ENCODE measurements around the gene CYB561A3. TPM values are rescaled to one million over a fixed set of nuclear protein-coding genes. Genes with fewer than 3 reads are reported as not detected.

Gene CYB561A3
- total RNA-seq, 1 donor from 2014 or later = 33.8 TPM

GRCh38 chr11:61329871-61330270, 31.8 kb downstream of the CYB561A3 start:
- no peak for DNase-seq (ENCODE audit: low read depth, low spot score)

DNA sequence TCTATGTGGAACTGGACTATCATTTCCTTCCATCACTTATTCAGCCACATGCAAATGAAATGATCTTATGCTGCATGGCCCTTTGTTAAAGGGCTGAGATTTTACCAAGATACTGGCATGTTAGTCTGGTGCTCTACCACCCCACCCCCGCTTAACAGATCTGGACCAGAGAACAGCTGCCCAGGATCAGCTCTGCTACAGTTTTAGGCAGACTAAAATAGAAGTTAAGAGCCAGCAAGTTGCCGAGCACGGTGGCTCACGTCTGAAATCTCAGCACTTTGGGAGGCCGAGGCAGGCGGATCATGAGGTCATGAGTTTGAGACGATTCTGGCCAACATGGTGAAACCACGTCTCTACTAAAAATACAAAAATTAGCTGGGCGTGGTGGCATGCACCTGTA, 33.3 kb downstream of the CYB561A3 start:
- DNase-seq (ENCODE audit: low read depth, low spot score) = no peak

- no peak for DNase-seq (ENCODE audit: low read depth, low spot score)
Measured at GRCh38 chr11:61327669-61328071, 34.0 kb downstream of the CYB561A3 start.

GRCh38 chr11:61325649-61326414, 35.9 kb downstream of the CYB561A3 start:
- DNase-seq (ENCODE audit: low read depth, low spot score) = no peak

DNA sequence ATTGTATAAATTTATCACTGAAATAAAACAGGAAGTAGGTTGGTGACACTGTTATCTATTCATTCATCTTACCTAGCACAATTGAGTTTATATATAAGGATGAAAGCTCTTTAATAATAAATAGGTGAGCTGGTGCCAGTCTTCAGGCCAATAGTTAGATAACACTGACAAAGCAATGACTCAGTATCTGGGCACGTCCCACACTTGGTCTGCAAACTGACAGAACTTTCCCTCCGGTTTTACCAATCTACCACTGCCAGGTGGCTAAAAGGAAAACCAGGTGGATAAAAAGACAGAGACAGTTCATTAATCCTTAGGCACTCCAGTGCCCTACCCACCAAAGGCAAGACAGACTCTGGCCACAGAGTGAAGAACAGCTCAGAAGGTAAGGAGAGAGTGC, 46.4 kb downstream of the CYB561A3 start:
- no peak for DNase-seq (ENCODE audit: low read depth, low spot score)

GRCh38 chr11:61310749-61311148, 50.9 kb downstream of the CYB561A3 start:
- no peak for DNase-seq (ENCODE audit: low read depth, low spot score)

GRCh38 chr11:61309739-61310138, 51.9 kb downstream of the CYB561A3 start:
- no peak for DNase-seq (ENCODE audit: low read depth, low spot score)

GRCh38 chr11:61309141-61309540, 52.5 kb downstream of the CYB561A3 start:
- DNase-seq (ENCODE audit: low read depth, low spot score) = no peak

- no peak for DNase-seq (ENCODE audit: low read depth, low spot score)
Measured at GRCh38 chr11:61307354-61307753, 54.3 kb downstream of the CYB561A3 start.

DNA sequence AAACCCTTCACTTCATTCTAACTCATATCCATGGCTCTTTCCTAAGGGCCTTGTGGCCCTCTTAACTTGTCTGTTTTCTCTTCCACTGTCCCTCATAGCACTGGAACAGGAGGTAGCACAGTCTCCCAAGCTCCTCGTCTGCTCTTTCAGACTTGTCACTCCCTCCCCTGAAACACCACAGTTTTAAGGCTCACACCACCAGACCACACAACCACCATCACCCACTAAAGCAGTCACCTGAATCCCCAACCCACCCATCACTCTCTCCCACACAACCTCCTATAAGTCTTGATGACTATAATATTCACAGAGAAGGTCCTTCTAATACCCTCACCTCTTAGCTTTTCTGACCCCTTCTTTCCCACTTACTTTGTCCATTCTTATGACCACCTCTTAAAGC, 55.5 kb downstream of the CYB561A3 start:
- DNase-seq (ENCODE audit: low read depth, low spot score) = no peak

- DNase-seq (ENCODE audit: low read depth, low spot score) = no peak
Measured at GRCh38 chr11:61305417-61305816, 56.3 kb downstream of the CYB561A3 start.

DNA sequence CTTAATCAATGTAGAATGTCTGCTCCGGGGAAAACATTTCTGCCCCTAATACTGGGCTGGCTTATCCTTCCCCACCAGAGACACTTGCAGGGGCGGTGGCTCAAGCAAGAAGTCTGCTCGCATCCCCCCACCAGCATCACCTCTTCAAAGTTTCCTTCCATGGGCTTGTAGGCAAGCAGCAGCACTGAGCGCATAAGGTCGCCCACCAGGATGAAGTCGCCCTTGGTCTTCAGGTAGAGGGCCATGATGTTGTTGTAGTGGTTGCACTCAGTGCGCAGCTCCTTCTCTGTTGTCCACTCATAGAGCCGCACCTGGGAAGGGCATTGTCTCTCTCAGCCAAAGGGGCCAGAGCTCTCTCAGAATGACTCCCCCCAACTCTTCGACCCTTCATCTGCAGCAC, 58.0 kb downstream of the CYB561A3 start:
- DNase-seq (ENCODE audit: low read depth, low spot score) = no peak

DNA sequence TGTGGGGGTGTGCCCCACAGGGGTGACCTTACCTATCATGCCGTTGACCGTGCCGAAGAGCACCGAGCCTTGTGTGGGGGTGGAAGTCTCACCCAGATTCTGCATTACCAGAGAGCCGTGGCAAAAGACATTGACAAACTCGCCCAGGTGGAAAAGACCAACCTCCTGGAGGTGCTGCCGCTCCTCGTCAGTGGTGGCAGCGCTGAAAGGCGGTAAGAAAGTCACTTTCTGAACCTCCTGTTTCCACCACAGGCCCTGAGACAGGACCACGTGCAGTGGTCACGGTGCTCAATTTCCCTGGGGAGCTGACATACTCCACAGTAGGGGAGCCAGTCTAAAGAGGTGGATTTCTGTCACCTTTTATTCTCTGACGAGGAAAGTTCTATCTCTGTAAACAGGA, 59.1 kb downstream of the CYB561A3 start:
- no peak for DNase-seq (ENCODE audit: low read depth, low spot score)

Other genes with a start within 250 kb of the CYB561A3 start
- 11.0 and 12.5 TPM in 2 replicates for gene VPS37C, start 200.5 kb downstream of the CYB561A3 start, total RNA-seq
- not detected in 2 replicates for gene PGA3, start 158.4 kb downstream of the CYB561A3 start, total RNA-seq
- not detected in 2 replicates for gene PGA4, start 139.5 kb downstream of the CYB561A3 start, total RNA-seq
- gene PGA5, start 120.7 kb downstream of the CYB561A3 start, total RNA-seq = not detected in 2 replicates
- gene VWCE, start 66.6 kb downstream of the CYB561A3 start, total RNA-seq = 1.7 TPM in 2 replicates
- gene DDB1, start 28.8 kb downstream of the CYB561A3 start, total RNA-seq = 383 and 419 TPM in 2 replicates
- gene TKFC, start 28.7 kb downstream of the CYB561A3 start, total RNA-seq = 13.6 and 20.4 TPM in 2 replicates
- gene TMEM138, start 492 bp upstream of the CYB561A3 start, total RNA-seq = 13.7 and 20.7 TPM in 2 replicates
- 8.6 and 9.0 TPM in 2 replicates for gene TMEM216, start 30.7 kb upstream of the CYB561A3 start, total RNA-seq
- 13.0 and 16.4 TPM in 2 replicates for gene CPSF7, start 68.1 kb upstream of the CYB561A3 start, total RNA-seq
- gene SDHAF2, start 68.2 kb upstream of the CYB561A3 start, total RNA-seq = 33.7 and 44.0 TPM in 2 replicates
- not detected in 2 replicates for gene LRRC10B, start 146.9 kb upstream of the CYB561A3 start, total RNA-seq
- under 0.01 and 0.18 TPM in 2 replicates for gene SYT7, start 219.2 kb upstream of the CYB561A3 start, total RNA-seq

Data from pulmonary artery endothelial cell (primary cell).